Transverse colon (tissue), 3 donors: ENCODE data around the gene PACRG.

Experiments
- CTCF ChIP-seq, 5 experiments: fragments of 200-600 bp in 3 of 5; fragments of 450-650 bp in 2 of 5; sonication (generic) in 3 of 5; IDR thresholded peaks; 1 replicate in 2 of 5; 2 replicates in 3 of 5; pipeline ENCODE4 v1.5.1; 2016 to 2017; ENCODE audit warnings: antibody characterized with exemption in 5 of 5, inconsistent platforms in 3 of 5, mild to moderate bottlenecking in 2 of 5, moderate library complexity in 1 of 5
- POLR2A ChIP-seq: fragments of 450-650 bp; IDR thresholded peaks from one replicate; pipeline ENCODE4 v1.6.1; 2016; ENCODE audit warnings: antibody characterized with exemption, mild to moderate bottlenecking, moderate library complexity

GRCh38 chr6:163207431-163208383 is 479.9 kb downstream of the PACRG start:
- no peak for TF ChIP-seq CTCF (IDR thresholded peaks at IDR 0.05)
- TF ChIP-seq POLR2A: no peak
